Measurements from ENCODE around the gene MYO3B. TPM values are rescaled to one million over a fixed set of nuclear protein-coding genes. Genes with fewer than 3 reads are reported as not detected.
A peak's percentile ranks its signal among the peaks of the same experiment; 100 is the strongest.

MYO3B gene
- total RNA-seq, 4 donors from 2014 or later = 0.06 TPM; not detected in 3

GRCh38 chr2:170404846-170405245 lies 226.9 kb downstream of the MYO3B start:
- H3K4me3 ChIP-seq = no peak overlapping the region
- intact Hi-C loops (cut with DNase I) = no loop called here
- H3K36me3 ChIP-seq = no peaks in the 10 kb centered on the region
- H3K4me1 ChIP-seq = peaks cover 4 to 13% (median 10%) of the 10 kb centered on the region in 4 donors
- 56% methylated on average over 3 of the region's 3 CpGs for WGBS
- TF ChIP-seq CTCF (IDR thresholded peaks at IDR 0.05) (no peak), POLR2A (IDR thresholded peaks at IDR 0.05; ENCODE audit: low read depth) (no peak), EP300 (IDR thresholded peaks at IDR 0.05) (no peak), POLR2AphosphoS5 (IDR thresholded peaks at IDR 0.05) (no peak)
- peaks cover 0 to 28% (median 0%) of the 10 kb centered on the region in 4 donors for H3K27me3 ChIP-seq
- no peak for DNase-seq (ENCODE audit: extremely low spot score)
- no peaks in the 10 kb centered on the region for H3K9me3 ChIP-seq
- no peak overlapping the region for H3K27ac ChIP-seq (replicated peaks in 1 of 4)

GRCh38 chr2:170405326-170405725 lies 227.4 kb downstream of the MYO3B start:
- no peak for TF ChIP-seq EP300 (IDR thresholded peaks at IDR 0.05)
- TF ChIP-seq POLR2A (IDR thresholded peaks at IDR 0.05; ENCODE audit: low read depth) = no peak
- TF ChIP-seq POLR2AphosphoS5 (IDR thresholded peaks at IDR 0.05) = no peak
- TF ChIP-seq CTCF (IDR thresholded peaks at IDR 0.05) = no peak
- intact Hi-C loops (cut with DNase I) = no loop called here
- WGBS = 76% methylated on average over 2 of the region's 2 CpGs
- Histone ChIP-seq H3K27ac (replicated peaks in 1 of 4) (no peak overlapping the region), H3K4me3 (no peak overlapping the region), H3K9me3 (no peaks in the 10 kb centered on the region), H3K27me3 (peaks cover 0 to 28% (median 0%) of the 10 kb centered on the region in 4 donors), H3K4me1 (peaks cover 4 to 13% (median 10%) of the 10 kb centered on the region in 4 donors), H3K36me3 (no peaks in the 10 kb centered on the region)
- DNase-seq (ENCODE audit: extremely low spot score) = no peak

- WGBS = 26% methylated on average over 6 of the region's 6 CpGs
- intact Hi-C loops (cut with DNase I) = loop anchor here (2.0 kb wide), 1 partner anchor 408 kb away; the partner anchor contains the start of gene GAD1
- DNase-seq (ENCODE audit: extremely low spot score) = no peak
Observed at GRCh38 chr2:170408461-170409163, 230.7 kb downstream of the MYO3B start.

GRCh38 chr2:170409164-170409535 lies 231.2 kb downstream of the MYO3B start:
- 8% methylated on average over 9 of the region's 9 CpGs for WGBS
- Histone ChIP-seq H3K4me1 (peaks cover 4 to 13% (median 10%) of the 10 kb centered on the region in 4 donors), H3K27ac (replicated peaks in 1 of 4) (no peak overlapping the region), H3K9me3 (no peaks in the 10 kb centered on the region), H3K36me3 (no peaks in the 10 kb centered on the region), H3K4me3 (peak overlapping the region in 1 of 4 donors; percentile 25), H3K27me3 (peaks cover 0 to 15% (median 0%) of the 10 kb centered on the region in 4 donors)
- no peak for TF ChIP-seq POLR2A (IDR thresholded peaks at IDR 0.05; ENCODE audit: low read depth)
- TF ChIP-seq EP300 (IDR thresholded peaks at IDR 0.05) = no peak
- TF ChIP-seq CTCF (IDR thresholded peaks at IDR 0.05) = peak; percentile 70 to 87 (median 78)
- intact Hi-C loops (cut with DNase I) = loop anchor here (2.0 kb wide), 1 partner anchor 408 kb away; the partner anchor contains the start of gene GAD1
- no peak for DNase-seq (ENCODE audit: extremely low spot score)

More at GRCh38 chr2:170408461-170409163, 230.7 kb downstream of the MYO3B start:
- Histone ChIP-seq H3K4me3 (no peak overlapping the region), H3K9me3 (no peaks in the 10 kb centered on the region), H3K36me3 (no peaks in the 10 kb centered on the region), H3K4me1 (peaks cover 4 to 13% (median 10%) of the 10 kb centered on the region in 4 donors), H3K27me3 (peaks cover 0 to 18% (median 0%) of the 10 kb centered on the region in 4 donors), H3K27ac (replicated peaks in 1 of 4) (no peak overlapping the region)
- no peak for TF ChIP-seq POLR2A (IDR thresholded peaks at IDR 0.05; ENCODE audit: low read depth)
- TF ChIP-seq CTCF (IDR thresholded peaks at IDR 0.05) = no peak
- TF ChIP-seq EP300 (IDR thresholded peaks at IDR 0.05) = no peak
- TF ChIP-seq POLR2AphosphoS5 (IDR thresholded peaks at IDR 0.05) = no peak

All from esophagus muscularis mucosa (tissue), 4 donors.